ENCODE data around the gene EMX1. TPM values are rescaled to one million over a fixed set of nuclear protein-coding genes. Genes with fewer than 3 reads are reported as not detected.

EMX1 gene
- polyA plus RNA-seq, 4 donors: 44.8 to 76.8 (median 52.2) TPM

GRCh38 chr2:72924353-72925240 is 7.3 kb downstream of the EMX1 start:
- no peak for DNase-seq (ENCODE audit: low read depth in 4 of 4, low spot score in 2 of 4)

- no peak for DNase-seq (ENCODE audit: low read depth in 4 of 4, low spot score in 2 of 4)
These were observed 8.1 kb downstream of the EMX1 start for GRCh38 chr2:72925328-72925943.

GRCh38 chr2:72926368-72926767 is 9.0 kb downstream of the EMX1 start:
- DNase-seq (ENCODE audit: low read depth in 4 of 4, low spot score in 2 of 4): no peak

- no peak for DNase-seq (ENCODE audit: low read depth in 4 of 4, low spot score in 2 of 4)
These were observed 9.6 kb downstream of the EMX1 start for GRCh38 chr2:72926811-72927465.

GRCh38 chr2:72927619-72928550 is 10.6 kb downstream of the EMX1 start:
- no peak for DNase-seq (ENCODE audit: low read depth in 4 of 4, low spot score in 2 of 4)

- no peak for DNase-seq (ENCODE audit: low read depth in 4 of 4, low spot score in 2 of 4)
These were observed 11.7 kb downstream of the EMX1 start for GRCh38 chr2:72929010-72929409.

- DNase-seq (ENCODE audit: low read depth in 4 of 4, low spot score in 2 of 4): no peak
These were observed 14.1 kb downstream of the EMX1 start for GRCh38 chr2:72931280-72931910.

GRCh38 chr2:72932045-72932740 is 14.9 kb downstream of the EMX1 start:
- DNase-seq (ENCODE audit: low read depth in 4 of 4, low spot score in 2 of 4): no peak

- DNase-seq (ENCODE audit: low read depth in 4 of 4, low spot score in 2 of 4): no peak
These were observed 15.5 kb downstream of the EMX1 start for GRCh38 chr2:72932805-72933204.

- no peak for DNase-seq (ENCODE audit: low read depth in 4 of 4, low spot score in 2 of 4)
These were observed 15.9 kb downstream of the EMX1 start for GRCh38 chr2:72933207-72933606.

- DNase-seq (ENCODE audit: low read depth in 4 of 4, low spot score in 2 of 4): no peak
These were observed 16.4 kb downstream of the EMX1 start for GRCh38 chr2:72933646-72934151.

- no peak for DNase-seq (ENCODE audit: low read depth in 4 of 4, low spot score in 2 of 4)
These were observed 17.6 kb downstream of the EMX1 start for GRCh38 chr2:72934683-72935610.

GRCh38 chr2:72935611-72935957 is 18.3 kb downstream of the EMX1 start:
- DNase-seq (ENCODE audit: low read depth in 4 of 4, low spot score in 2 of 4): no peak

GRCh38 chr2:72936660-72937355 is 19.5 kb downstream of the EMX1 start:
- no peak for DNase-seq (ENCODE audit: low read depth in 4 of 4, low spot score in 2 of 4)

GRCh38 chr2:72937356-72937669 is 20.0 kb downstream of the EMX1 start:
- DNase-seq (ENCODE audit: low read depth in 4 of 4, low spot score in 2 of 4): no peak

GRCh38 chr2:72938455-72938854 is 21.1 kb downstream of the EMX1 start:
- DNase-seq (ENCODE audit: low read depth in 4 of 4, low spot score in 2 of 4): no peak

GRCh38 chr2:72940361-72940760 is 23.0 kb downstream of the EMX1 start:
- no peak for DNase-seq (ENCODE audit: low read depth in 4 of 4, low spot score in 2 of 4)

- DNase-seq (ENCODE audit: low read depth in 4 of 4, low spot score in 2 of 4): peak in 1 of 4 donors; percentile 41
These were observed 23.5 kb downstream of the EMX1 start for GRCh38 chr2:72940786-72941185.

All from left renal cortex interstitium (tissue), 4 donors.